ENCODE results near the gene ADCK1.
"Not testable (repeated sequence)": the region's sequence is repeated elsewhere in the genome, so short reads cannot be mapped to it uniquely, and the experiment has no call there.

ADCK1 gene

GRCh38 chr14:77790566-77791224 is 9.2 kb upstream of the ADCK1 start:
- ATAC-seq (replicated peaks) (no peak), DNase-seq (no peak)
- Mint-ChIP-seq H3K27ac (no peak overlapping the region), H3K36me3 (ENCODE audit: insufficient read depth) (no peaks in the 10 kb centered on the region), H3K4me1 (ENCODE audit: low read depth in 2 of 2) (peaks cover 0 to 1% of the 10 kb centered on the region in 2 donors), H3K4me3 (no peak overlapping the region), H3K27me3 (peaks cover 17 to 32% of the 10 kb centered on the region in 2 donors), H3K9me3 (no peaks in the 10 kb centered on the region)

GRCh38 chr14:77791225-77791600 is 8.7 kb upstream of the ADCK1 start:
- H3K9me3 Mint-ChIP-seq, result no peaks in the 10 kb centered on the region
- H3K27ac Mint-ChIP-seq, result no peak overlapping the region
- H3K4me1 Mint-ChIP-seq (ENCODE audit: low read depth in 2 of 2), result peaks cover 0 to 1% of the 10 kb centered on the region in 2 donors
- no peak for DNase-seq
- H3K4me3 Mint-ChIP-seq, result no peak overlapping the region
- H3K36me3 Mint-ChIP-seq (ENCODE audit: insufficient read depth), result no peaks in the 10 kb centered on the region
- no peak for ATAC-seq (replicated peaks)
- H3K27me3 Mint-ChIP-seq, result peaks cover 17 to 32% of the 10 kb centered on the region in 2 donors

- H3K4me1 Mint-ChIP-seq (ENCODE audit: low read depth in 2 of 2); H3K9me3 Mint-ChIP-seq; H3K36me3 Mint-ChIP-seq (ENCODE audit: insufficient read depth); H3K4me3 Mint-ChIP-seq; ATAC-seq (replicated peaks); DNase-seq; H3K27ac Mint-ChIP-seq: not testable (repeated sequence)
- peaks cover 17 to 32% of the 10 kb centered on the region in 2 donors for H3K27me3 Mint-ChIP-seq
Observed at GRCh38 chr14:77793255-77793654, 6.7 kb upstream of the ADCK1 start.

GRCh38 chr14:77794357-77794756 is 5.6 kb upstream of the ADCK1 start:
- no peak for ATAC-seq (replicated peaks)

GRCh38 chr14:77799456-77799855 is 453 bp upstream of the ADCK1 start:
- not testable (repeated sequence) for H3K36me3 Mint-ChIP-seq (ENCODE audit: insufficient read depth); DNase-seq; H3K27me3 Mint-ChIP-seq; H3K4me1 Mint-ChIP-seq (ENCODE audit: low read depth in 2 of 2); H3K9me3 Mint-ChIP-seq
- Mint-ChIP-seq H3K27ac (peak overlapping the region; percentile 72 to 92), H3K4me3 (peak overlapping the region; percentile 86 to 90)
- peak; percentile 1 for ATAC-seq (replicated peaks)

More at GRCh38 chr14:77794357-77794756, 5.6 kb upstream of the ADCK1 start:
- Mint-ChIP-seq H3K27me3 (peaks cover 17 to 29% of the 10 kb centered on the region in 2 donors), H3K4me1 (ENCODE audit: low read depth in 2 of 2) (peaks cover under 1 to 1% of the 10 kb centered on the region in 2 donors), H3K9me3 (no peaks in the 10 kb centered on the region), H3K4me3 (no peak overlapping the region), H3K27ac (peak overlapping the region in 1 of 2 donors; percentile 13), H3K36me3 (ENCODE audit: insufficient read depth) (no peaks in the 10 kb centered on the region)
- no peak for DNase-seq

GRCh38 chr14:77800814-77801213 is 905 bp downstream of the ADCK1 start:
- Mint-ChIP-seq H3K36me3 (ENCODE audit: insufficient read depth) (no peaks in the 10 kb centered on the region), H3K27me3 (no peaks in the 10 kb centered on the region), H3K27ac (peak overlapping the region; percentile 72 to 92), H3K4me3 (peak overlapping the region; percentile 86 to 90), H3K4me1 (ENCODE audit: low read depth in 2 of 2) (peaks cover 4 to 9% of the 10 kb centered on the region in 2 donors), H3K9me3 (no peaks in the 10 kb centered on the region)
- ATAC-seq (replicated peaks), result no peak
- DNase-seq, result no peak

GRCh38 chr14:77804592-77804991 is 4.7 kb downstream of the ADCK1 start:
- ATAC-seq (replicated peaks), result no peak
- no peak overlapping the region for H3K4me3 Mint-ChIP-seq
- peaks cover 4 to 6% of the 10 kb centered on the region in 2 donors for H3K4me1 Mint-ChIP-seq (ENCODE audit: low read depth in 2 of 2)
- H3K27ac Mint-ChIP-seq, result peak overlapping the region; percentile 20 to 51
- no peaks in the 10 kb centered on the region for H3K27me3 Mint-ChIP-seq
- no peaks in the 10 kb centered on the region for H3K9me3 Mint-ChIP-seq
- no peaks in the 10 kb centered on the region for H3K36me3 Mint-ChIP-seq (ENCODE audit: insufficient read depth)
- no peak for DNase-seq

GRCh38 chr14:77805706-77806105 is 5.8 kb downstream of the ADCK1 start:
- Mint-ChIP-seq H3K9me3 (no peaks in the 10 kb centered on the region), H3K36me3 (ENCODE audit: insufficient read depth) (no peaks in the 10 kb centered on the region), H3K27ac (no peak overlapping the region), H3K4me3 (no peak overlapping the region), H3K27me3 (no peaks in the 10 kb centered on the region), H3K4me1 (ENCODE audit: low read depth in 2 of 2) (no peaks in the 10 kb centered on the region)
- DNase-seq (no peak), ATAC-seq (replicated peaks) (no peak)

GRCh38 chr14:77808250-77808649 is 8.3 kb downstream of the ADCK1 start:
- DNase-seq, result no peak
- ATAC-seq (replicated peaks), result no peak
- H3K9me3 Mint-ChIP-seq, result no peaks in the 10 kb centered on the region
- H3K36me3 Mint-ChIP-seq (ENCODE audit: insufficient read depth), result no peaks in the 10 kb centered on the region
- H3K27me3 Mint-ChIP-seq, result no peaks in the 10 kb centered on the region
- no peak overlapping the region for H3K27ac Mint-ChIP-seq
- no peak overlapping the region for H3K4me3 Mint-ChIP-seq
- no peaks in the 10 kb centered on the region for H3K4me1 Mint-ChIP-seq (ENCODE audit: low read depth in 2 of 2)

- no peak for DNase-seq
- Mint-ChIP-seq H3K4me3 (no peak overlapping the region), H3K9me3 (no peaks in the 10 kb centered on the region)
Observed at GRCh38 chr14:77809011-77809410, 9.1 kb downstream of the ADCK1 start.

GRCh38 chr14:77812028-77812427 is 12.1 kb downstream of the ADCK1 start:
- H3K27me3 Mint-ChIP-seq, result no peaks in the 10 kb centered on the region
- H3K4me1 Mint-ChIP-seq (ENCODE audit: low read depth in 2 of 2), result peaks cover 0 to 3% of the 10 kb centered on the region in 2 donors
- no peaks in the 10 kb centered on the region for H3K9me3 Mint-ChIP-seq
- H3K4me3 Mint-ChIP-seq, result no peak overlapping the region
- no peak for ATAC-seq (replicated peaks)
- DNase-seq, result no peak
- H3K27ac Mint-ChIP-seq, result no peak overlapping the region
- peaks cover 3% of the 10 kb centered on the region for H3K36me3 Mint-ChIP-seq (ENCODE audit: insufficient read depth)

More at GRCh38 chr14:77809011-77809410, 9.1 kb downstream of the ADCK1 start:
- no peak for ATAC-seq (replicated peaks)
- Mint-ChIP-seq H3K27ac (no peak overlapping the region), H3K36me3 (ENCODE audit: insufficient read depth) (peaks cover 3% of the 10 kb centered on the region), H3K27me3 (no peaks in the 10 kb centered on the region), H3K4me1 (ENCODE audit: low read depth in 2 of 2) (peaks cover 0 to 3% of the 10 kb centered on the region in 2 donors)

- not testable (repeated sequence) for H3K4me1 Mint-ChIP-seq (ENCODE audit: low read depth in 2 of 2); H3K4me3 Mint-ChIP-seq; H3K36me3 Mint-ChIP-seq (ENCODE audit: insufficient read depth); H3K9me3 Mint-ChIP-seq; DNase-seq; H3K27me3 Mint-ChIP-seq; ATAC-seq (replicated peaks); H3K27ac Mint-ChIP-seq
Observed at GRCh38 chr14:77812682-77813081, 12.8 kb downstream of the ADCK1 start.

- no peak for DNase-seq
- no peak for ATAC-seq (replicated peaks)
- peaks cover 5% of the 10 kb centered on the region for H3K36me3 Mint-ChIP-seq (ENCODE audit: insufficient read depth)
- H3K27me3 Mint-ChIP-seq, result no peaks in the 10 kb centered on the region
- H3K9me3 Mint-ChIP-seq, result no peaks in the 10 kb centered on the region
- H3K27ac Mint-ChIP-seq, result no peak overlapping the region
- peaks cover 0 to 2% of the 10 kb centered on the region in 2 donors for H3K4me1 Mint-ChIP-seq (ENCODE audit: low read depth in 2 of 2)
- no peak overlapping the region for H3K4me3 Mint-ChIP-seq
Observed at GRCh38 chr14:77822307-77822706, 22.4 kb downstream of the ADCK1 start.

- no peaks in the 10 kb centered on the region for H3K9me3 Mint-ChIP-seq
- H3K27ac Mint-ChIP-seq, result no peak overlapping the region
- no peak overlapping the region for H3K4me3 Mint-ChIP-seq
- H3K27me3 Mint-ChIP-seq, result no peaks in the 10 kb centered on the region
- H3K36me3 Mint-ChIP-seq (ENCODE audit: insufficient read depth), result peaks cover 5% of the 10 kb centered on the region
- ATAC-seq (replicated peaks) (no peak), DNase-seq (no peak)
- H3K4me1 Mint-ChIP-seq (ENCODE audit: low read depth in 2 of 2), result no peaks in the 10 kb centered on the region
Observed at GRCh38 chr14:77822741-77823140, 22.8 kb downstream of the ADCK1 start.

Measured in effector memory CD8-positive, alpha-beta T cell (primary cell).